ENCODE measurements around the gene STAT3.

Gene STAT3

DNA sequence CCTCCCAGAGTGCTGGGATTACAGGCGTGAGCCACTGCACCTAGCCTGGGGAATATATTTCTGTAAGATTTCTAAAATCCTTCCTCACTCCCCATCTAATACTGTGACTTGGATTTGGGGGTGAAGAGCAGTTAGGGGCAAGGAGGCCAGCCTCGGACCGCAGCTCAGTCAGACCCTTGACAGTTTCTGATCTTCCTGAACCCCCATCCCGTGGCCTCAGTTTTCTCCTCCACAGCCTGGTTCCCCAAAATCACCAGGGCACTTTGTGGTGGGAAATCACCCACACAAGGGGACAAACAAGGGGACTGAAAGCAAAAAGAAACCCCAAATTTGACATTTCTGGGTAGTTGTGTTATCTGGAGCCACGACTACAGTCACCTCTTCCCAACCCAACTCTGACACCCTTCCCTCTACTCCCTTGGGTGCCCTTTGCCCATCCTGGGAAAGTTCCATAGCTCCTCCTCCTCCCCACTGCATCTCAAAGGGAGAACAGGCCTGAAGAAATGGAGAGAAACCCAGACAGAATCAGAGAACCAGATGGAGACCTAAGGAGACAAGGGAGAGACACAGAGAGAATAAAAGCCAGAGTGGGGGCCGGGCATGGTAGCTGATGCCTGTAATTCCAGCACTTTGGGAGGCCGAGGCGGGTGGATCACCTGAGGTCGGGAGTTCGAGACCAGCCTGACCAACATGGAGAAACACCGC is 102.7 kb downstream of the STAT3 start:
- H3K4me3 ChIP-seq (ENCODE audit: low read depth, low read length): no peak overlapping the region
- TF ChIP-seq, protein P1, sequence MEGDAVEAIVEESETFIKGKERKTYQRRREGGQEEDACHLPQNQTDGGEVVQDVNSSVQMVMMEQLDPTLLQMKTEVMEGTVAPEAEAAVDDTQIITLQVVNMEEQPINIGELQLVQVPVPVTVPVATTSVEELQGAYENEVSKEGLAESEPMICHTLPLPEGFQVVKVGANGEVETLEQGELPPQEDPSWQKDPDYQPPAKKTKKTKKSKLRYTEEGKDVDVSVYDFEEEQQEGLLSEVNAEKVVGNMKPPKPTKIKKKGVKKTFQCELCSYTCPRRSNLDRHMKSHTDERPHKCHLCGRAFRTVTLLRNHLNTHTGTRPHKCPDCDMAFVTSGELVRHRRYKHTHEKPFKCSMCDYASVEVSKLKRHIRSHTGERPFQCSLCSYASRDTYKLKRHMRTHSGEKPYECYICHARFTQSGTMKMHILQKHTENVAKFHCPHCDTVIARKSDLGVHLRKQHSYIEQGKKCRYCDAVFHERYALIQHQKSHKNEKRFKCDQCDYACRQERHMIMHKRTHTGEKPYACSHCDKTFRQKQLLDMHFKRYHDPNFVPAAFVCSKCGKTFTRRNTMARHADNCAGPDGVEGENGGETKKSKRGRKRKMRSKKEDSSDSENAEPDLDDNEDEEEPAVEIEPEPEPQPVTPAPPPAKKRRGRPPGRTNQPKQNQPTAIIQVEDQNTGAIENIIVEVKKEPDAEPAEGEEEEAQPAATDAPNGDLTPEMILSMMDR (IDR thresholded peaks at IDR 0.05; ENCODE audit: low read depth, low read length): no peak
- no peak for TF ChIP-seq POLR2A (IDR thresholded peaks at IDR 0.05; ENCODE audit: extremely low read depth, insufficient read length)
- no peak for TF ChIP-seq MYC (IDR thresholded peaks at IDR 0.05; ENCODE audit: low read depth, low read length)
- TF ChIP-seq, protein P2, sequence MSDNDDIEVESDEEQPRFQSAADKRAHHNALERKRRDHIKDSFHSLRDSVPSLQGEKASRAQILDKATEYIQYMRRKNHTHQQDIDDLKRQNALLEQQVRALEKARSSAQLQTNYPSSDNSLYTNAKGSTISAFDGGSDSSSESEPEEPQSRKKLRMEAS (IDR thresholded peaks at IDR 0.05; ENCODE audit: low read depth, low read length): no peak
- no peak for DNase-seq (ENCODE audit: low read depth)

DNA sequence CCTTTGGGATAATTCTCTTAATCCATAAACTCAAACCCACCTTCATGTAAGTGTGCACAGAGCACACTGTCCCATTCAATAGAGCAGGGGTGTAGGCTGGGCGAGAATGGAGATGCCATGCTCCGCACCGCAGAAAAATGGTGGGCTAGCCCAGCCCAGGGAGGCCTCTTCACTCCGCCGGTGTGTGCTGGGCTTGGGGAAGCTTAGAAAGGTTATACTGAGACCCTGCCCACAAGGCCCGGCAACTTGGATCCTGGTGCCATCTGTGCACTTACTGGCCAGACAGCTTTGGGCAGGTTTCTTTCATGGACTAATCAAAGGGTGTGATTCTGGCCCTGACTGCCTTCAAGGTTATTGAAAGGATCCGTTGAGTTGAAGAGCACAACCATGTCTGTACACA is 103.7 kb downstream of the STAT3 start:
- TF ChIP-seq MYC (IDR thresholded peaks at IDR 0.05; ENCODE audit: low read depth, low read length): no peak
- TF ChIP-seq, protein P2 (IDR thresholded peaks at IDR 0.05; ENCODE audit: low read depth, low read length): no peak
- TF ChIP-seq POLR2A (IDR thresholded peaks at IDR 0.05; ENCODE audit: extremely low read depth, insufficient read length): no peak
- TF ChIP-seq, protein P1 (IDR thresholded peaks at IDR 0.05; ENCODE audit: low read depth, low read length): no peak
- H3K4me3 ChIP-seq (ENCODE audit: low read depth, low read length): no peak overlapping the region
- no peak for DNase-seq (ENCODE audit: low read depth)

DNA sequence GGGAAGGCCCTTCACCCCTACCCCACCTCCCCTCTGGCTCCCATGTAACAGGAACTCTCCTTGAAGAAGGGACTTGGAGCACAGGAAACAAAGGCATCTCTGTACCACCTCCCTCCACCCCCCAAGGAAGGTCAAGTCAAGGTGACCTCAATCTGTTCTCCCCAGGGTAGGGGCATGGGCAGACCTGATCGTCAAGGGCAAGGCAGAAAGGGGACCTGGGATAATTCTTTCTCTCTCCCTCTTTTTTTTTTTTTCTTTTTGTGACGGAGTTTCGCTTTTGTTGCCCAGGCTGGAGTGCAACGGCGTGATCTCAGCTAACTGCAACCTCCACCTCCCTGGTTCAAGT is 104.2 kb downstream of the STAT3 start:
- no peak for DNase-seq (ENCODE audit: low read depth)
- H3K4me3 ChIP-seq (ENCODE audit: low read depth, low read length): no peak overlapping the region
- TF ChIP-seq MYC (IDR thresholded peaks at IDR 0.05; ENCODE audit: low read depth, low read length): no peak
- TF ChIP-seq, protein P2 (IDR thresholded peaks at IDR 0.05; ENCODE audit: low read depth, low read length): no peak
- TF ChIP-seq, protein P1 (IDR thresholded peaks at IDR 0.05; ENCODE audit: low read depth, low read length): no peak
- no peak for TF ChIP-seq POLR2A (IDR thresholded peaks at IDR 0.05; ENCODE audit: extremely low read depth, insufficient read length)

DNA sequence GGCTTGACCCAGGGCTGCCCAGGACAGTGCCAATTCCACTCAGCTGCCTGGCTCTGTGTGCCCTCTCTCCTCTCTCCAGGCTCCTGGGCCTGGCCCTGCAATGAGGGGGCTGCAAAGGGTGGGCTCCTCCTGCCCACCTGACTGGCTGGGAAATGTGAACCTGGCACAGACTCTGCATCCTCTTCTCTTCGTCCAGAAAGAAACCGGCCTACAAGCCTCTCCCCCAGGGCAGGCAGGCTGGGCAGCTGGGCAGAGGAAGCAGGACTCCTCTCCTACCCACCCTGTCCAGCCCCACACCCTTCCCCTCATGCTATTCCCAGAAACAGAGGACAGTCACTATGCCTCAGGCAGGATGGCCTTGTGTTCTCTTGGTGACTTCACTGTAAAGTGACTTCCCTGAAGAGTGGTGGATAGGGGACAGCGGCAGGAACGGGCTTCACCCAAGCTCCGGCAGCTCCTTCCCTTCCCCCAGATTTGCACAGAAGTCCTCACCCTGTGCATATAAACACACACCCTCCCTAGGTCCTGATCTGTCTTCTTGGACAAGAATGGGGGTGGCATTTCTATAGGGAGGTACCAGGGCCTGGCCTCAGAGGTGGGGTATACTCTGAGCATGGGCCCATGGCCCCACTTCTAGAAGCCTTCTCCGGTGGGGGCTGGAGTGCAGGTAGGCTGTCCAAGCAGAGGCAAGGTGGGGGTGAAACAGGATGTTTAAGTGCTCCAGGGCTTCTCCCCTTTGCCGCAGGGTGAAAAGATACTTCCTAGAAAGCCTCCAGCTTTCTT is 104.8 kb downstream of the STAT3 start:
- H3K4me3 ChIP-seq (ENCODE audit: low read depth, low read length): no peak overlapping the region
- DNase-seq (ENCODE audit: low read depth): no peak
- TF ChIP-seq POLR2A (IDR thresholded peaks at IDR 0.05; ENCODE audit: extremely low read depth, insufficient read length) (no peak), MYC (IDR thresholded peaks at IDR 0.05; ENCODE audit: low read depth, low read length) (no peak)
- TF ChIP-seq, protein P2 (IDR thresholded peaks at IDR 0.05; ENCODE audit: low read depth, low read length): no peak
- TF ChIP-seq, protein P1 (IDR thresholded peaks at IDR 0.05; ENCODE audit: low read depth, low read length): no peak

DNA sequence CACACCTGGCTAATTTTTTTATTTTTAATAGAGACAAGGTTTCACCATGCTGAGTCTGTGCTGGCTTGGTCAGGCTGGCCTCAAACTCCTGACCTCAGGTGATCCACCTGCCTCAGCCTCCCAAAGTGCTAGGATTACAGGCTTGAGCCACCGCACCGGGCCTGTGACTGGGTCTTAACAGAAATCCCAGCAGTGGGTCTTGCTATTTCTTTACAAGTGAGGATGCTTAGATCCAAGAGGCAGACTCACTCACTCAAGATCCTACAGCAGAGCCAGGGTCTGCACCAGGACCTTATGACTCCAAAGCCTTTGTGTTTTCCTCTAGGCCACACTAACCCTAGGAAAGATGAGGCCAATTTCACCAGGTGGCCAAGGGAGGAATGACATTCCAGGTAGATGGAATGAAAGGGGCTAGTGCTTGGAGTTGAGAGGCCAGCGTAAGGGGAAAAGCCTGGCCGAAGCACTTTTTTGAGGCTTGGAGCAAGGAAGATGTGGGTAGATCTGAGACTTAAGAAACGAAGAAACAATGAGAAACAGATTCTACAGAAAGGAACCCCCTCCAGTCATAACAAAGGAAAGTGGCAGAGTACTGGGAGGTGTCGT is 105.7 kb downstream of the STAT3 start:
- DNase-seq (ENCODE audit: low read depth): no peak
- no peak overlapping the region for H3K4me3 ChIP-seq (ENCODE audit: low read depth, low read length)
- TF ChIP-seq MYC (IDR thresholded peaks at IDR 0.05; ENCODE audit: low read depth, low read length) (no peak), POLR2A (IDR thresholded peaks at IDR 0.05; ENCODE audit: extremely low read depth, insufficient read length) (no peak)
- TF ChIP-seq, protein P2 (IDR thresholded peaks at IDR 0.05; ENCODE audit: low read depth, low read length): no peak
- TF ChIP-seq, protein P1 (IDR thresholded peaks at IDR 0.05; ENCODE audit: low read depth, low read length): no peak
